Endothelial cell (in vitro differentiated cells): ENCODE results near the gene RASA2. TPM values are rescaled to one million over a fixed set of nuclear protein-coding genes. Genes with fewer than 3 reads are reported as not detected.

Experiments
- DNase-seq: peaks from one replicate; pipeline ENCODE4 v3.0.0; 2021; ENCODE audit warnings: low spot score
- H3K27ac Mint-ChIP-seq: one replicate; pipeline ENCODE4 v1.8.0; 2021; ENCODE audit warnings: mixed read lengths, inconsistent platforms; ENCODE audit not compliant: unreplicated experiment
- H3K27me3 Mint-ChIP-seq: one replicate; pipeline ENCODE4 v1.8.0; 2021; ENCODE audit warnings: mild to moderate bottlenecking, moderate library complexity, mixed read lengths, inconsistent platforms; ENCODE audit not compliant: unreplicated experiment
- H3K36me3 Mint-ChIP-seq: one replicate; pipeline ENCODE4 v1.8.0; 2021; ENCODE audit warnings: mild to moderate bottlenecking, low read depth, mixed read lengths, inconsistent platforms; ENCODE audit not compliant: unreplicated experiment
- H3K4me1 Mint-ChIP-seq: one replicate; pipeline ENCODE4 v1.8.0; 2021; ENCODE audit warnings: mild to moderate bottlenecking, mixed read lengths, inconsistent platforms; ENCODE audit not compliant: unreplicated experiment
- H3K4me3 Mint-ChIP-seq: one replicate; pipeline ENCODE4 v1.8.0; 2021; ENCODE audit warnings: mild to moderate bottlenecking, mixed read lengths, inconsistent platforms; ENCODE audit not compliant: unreplicated experiment
- H3K9me3 Mint-ChIP-seq: one replicate; pipeline ENCODE4 v1.8.0; 2021; ENCODE audit warnings: mixed read lengths, inconsistent platforms; ENCODE audit not compliant: unreplicated experiment
- total RNA-seq: library from RNA; stranded (reverse); fragmentation: NEBNext Ultra II Directional; extraction: Animal tissue kit (Norgen Biotek cat#: 25700); gene quantifications from one replicate; pipeline ENCODE4 v1.2.1, GENCODE V29; 2021; ENCODE audit not compliant: unreplicated experiment
- TF ChIP-seq, protein P1 (sequence below): fragments of 200-600 bp; sonication (generic); IDR thresholded peaks from one replicate; pipeline ENCODE4 v1.5.0; 2021; ENCODE audit warnings: antibody characterized with exemption; ENCODE audit not compliant: unreplicated experiment

The RASA2 gene
- total RNA-seq, 1 donor from 2014 or later = 32.5 TPM

DNA sequence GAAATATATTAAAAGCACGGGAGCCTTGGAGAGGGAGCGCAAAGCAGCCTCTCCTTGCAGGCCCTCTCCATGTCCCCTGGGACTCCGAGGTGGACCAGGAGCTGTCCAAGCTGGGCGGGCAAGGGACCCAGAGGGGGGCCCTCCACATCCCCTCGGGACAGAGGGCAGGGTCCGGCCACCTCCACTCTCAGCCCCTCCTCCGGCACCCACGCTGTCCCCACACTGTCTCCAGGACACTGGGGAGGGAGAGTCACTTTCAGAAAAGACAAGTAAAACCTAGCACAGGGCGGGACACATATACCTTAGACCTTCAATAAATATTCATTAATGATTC lies 173.8 kb downstream of the RASA2 start:
- H3K36me3 Mint-ChIP-seq = peaks cover 17% of the 10 kb centered on the region
- TF ChIP-seq, protein P1, sequence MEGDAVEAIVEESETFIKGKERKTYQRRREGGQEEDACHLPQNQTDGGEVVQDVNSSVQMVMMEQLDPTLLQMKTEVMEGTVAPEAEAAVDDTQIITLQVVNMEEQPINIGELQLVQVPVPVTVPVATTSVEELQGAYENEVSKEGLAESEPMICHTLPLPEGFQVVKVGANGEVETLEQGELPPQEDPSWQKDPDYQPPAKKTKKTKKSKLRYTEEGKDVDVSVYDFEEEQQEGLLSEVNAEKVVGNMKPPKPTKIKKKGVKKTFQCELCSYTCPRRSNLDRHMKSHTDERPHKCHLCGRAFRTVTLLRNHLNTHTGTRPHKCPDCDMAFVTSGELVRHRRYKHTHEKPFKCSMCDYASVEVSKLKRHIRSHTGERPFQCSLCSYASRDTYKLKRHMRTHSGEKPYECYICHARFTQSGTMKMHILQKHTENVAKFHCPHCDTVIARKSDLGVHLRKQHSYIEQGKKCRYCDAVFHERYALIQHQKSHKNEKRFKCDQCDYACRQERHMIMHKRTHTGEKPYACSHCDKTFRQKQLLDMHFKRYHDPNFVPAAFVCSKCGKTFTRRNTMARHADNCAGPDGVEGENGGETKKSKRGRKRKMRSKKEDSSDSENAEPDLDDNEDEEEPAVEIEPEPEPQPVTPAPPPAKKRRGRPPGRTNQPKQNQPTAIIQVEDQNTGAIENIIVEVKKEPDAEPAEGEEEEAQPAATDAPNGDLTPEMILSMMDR = no peak
- no peak for DNase-seq
- no peak overlapping the region for H3K27ac Mint-ChIP-seq
- H3K4me1 Mint-ChIP-seq = peaks cover 9% of the 10 kb centered on the region
- H3K4me3 Mint-ChIP-seq = no peak overlapping the region
- H3K9me3 Mint-ChIP-seq = no peaks in the 10 kb centered on the region
- peaks cover 12% of the 10 kb centered on the region for H3K27me3 Mint-ChIP-seq

DNA sequence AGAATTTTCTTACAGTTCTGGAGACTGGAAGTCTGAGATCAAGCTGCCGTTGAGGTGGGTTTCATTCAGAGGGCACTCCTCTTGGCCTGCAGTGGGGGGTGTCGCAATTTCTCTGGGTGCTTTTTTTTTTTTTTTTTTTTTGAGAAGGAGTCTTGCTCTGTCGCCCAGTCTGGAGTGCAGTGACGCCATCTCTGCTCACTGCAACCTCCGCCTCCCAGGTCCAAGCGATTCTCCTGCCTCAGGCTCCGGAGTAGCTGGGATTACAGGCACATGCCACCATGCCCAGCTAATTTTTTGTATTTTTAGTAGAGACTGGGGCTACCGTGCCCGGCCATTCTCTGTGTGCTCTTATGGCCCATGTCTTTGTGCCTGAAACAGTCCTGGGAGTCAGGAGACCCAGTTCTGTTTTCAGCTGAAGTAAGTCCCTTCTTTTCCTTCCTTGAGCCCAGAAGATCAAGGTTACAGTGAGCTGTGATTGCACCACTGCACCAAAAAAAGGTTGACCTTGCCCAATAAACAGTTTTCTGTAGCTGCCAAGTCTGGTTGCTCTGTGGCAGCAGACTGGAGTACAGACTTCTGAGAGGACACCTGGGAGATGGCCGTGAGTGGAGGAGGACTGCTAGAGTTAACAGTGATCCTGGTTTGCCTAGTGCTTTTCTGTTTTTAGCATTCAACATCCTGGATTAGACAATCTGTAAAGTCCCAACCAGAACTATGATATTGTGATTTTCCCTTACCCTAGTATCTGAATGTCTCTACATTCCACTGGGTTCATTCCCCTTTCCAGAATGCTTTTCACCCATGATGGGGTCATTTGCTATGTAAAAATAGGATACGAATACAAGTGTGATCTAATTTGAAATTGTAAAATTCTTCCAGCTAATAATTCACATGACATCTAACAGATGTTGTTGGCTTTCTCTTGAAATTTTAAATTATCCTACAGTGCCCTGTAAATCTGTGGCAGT lies 174.7 kb downstream of the RASA2 start:
- Mint-ChIP-seq H3K4me3 (no peak overlapping the region), H3K27ac (no peak overlapping the region), H3K4me1 (peaks cover 9% of the 10 kb centered on the region), H3K36me3 (peaks cover 14% of the 10 kb centered on the region), H3K27me3 (peaks cover 12% of the 10 kb centered on the region), H3K9me3 (no peaks in the 10 kb centered on the region)
- no peak for DNase-seq
- TF ChIP-seq, protein P1 = no peak

DNA sequence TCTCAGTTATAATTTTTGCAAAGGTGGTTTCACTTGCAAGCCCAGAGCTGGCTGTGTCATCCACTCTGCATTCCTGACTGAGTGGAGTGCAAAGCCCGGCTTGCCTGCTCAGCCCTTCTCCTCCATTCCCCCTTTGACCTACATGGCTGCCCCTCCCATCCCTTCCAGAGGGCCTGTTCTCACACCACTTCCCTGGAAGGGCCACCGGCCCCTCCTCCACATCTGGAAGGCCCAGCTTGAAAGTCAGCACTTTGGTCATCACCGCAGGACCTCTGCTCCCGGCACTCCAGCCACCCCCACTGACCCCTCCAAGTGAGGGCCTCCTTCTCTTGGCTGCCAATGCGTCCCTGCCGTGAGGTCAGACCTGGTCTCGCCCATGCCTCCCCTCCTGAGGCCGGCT lies 177.2 kb downstream of the RASA2 start:
- no peak for DNase-seq
- Mint-ChIP-seq H3K27ac (no peak overlapping the region), H3K9me3 (peaks cover 3% of the 10 kb centered on the region)

More for the DNA sequence above, 177.2 kb downstream of the RASA2 start:
- Mint-ChIP-seq H3K4me1 (peaks cover 8% of the 10 kb centered on the region), H3K36me3 (peaks cover 10% of the 10 kb centered on the region), H3K4me3 (no peak overlapping the region), H3K27me3 (peaks cover 6% of the 10 kb centered on the region)
- TF ChIP-seq, protein P1 = no peak

Other genes starting within 250 kb of the RASA2 start
- gene ZBTB38, start 118.5 kb upstream of the RASA2 start, total RNA-seq = 22.5 TPM